Neutrophil (primary cell): Measurements from ENCODE around the gene USO1.
"Not testable (repeated sequence)": the region's sequence is repeated elsewhere in the genome, so short reads cannot be mapped to it uniquely, and the experiment has no call there.

Experiments
- H3K27ac ChIP-seq: fragments of 200-600 bp; sonication (generic); 2 replicates; pipeline ENCODE4 v1.5.1; 2016; ENCODE audit warnings: mild to moderate bottlenecking, moderate library complexity
- H3K27me3 ChIP-seq: fragments of 200-600 bp; sonication (generic); 2 replicates; pipeline ENCODE4 v1.6.0; 2016; ENCODE audit warnings: mild to moderate bottlenecking
- H3K36me3 ChIP-seq: fragments of 200-600 bp; sonication (generic); 2 replicates; pipeline ENCODE4 v1.5.1; 2017
- H3K4me1 ChIP-seq, 2 experiments: fragments of 200-600 bp in 1 of 2; sonication (generic) in 1 of 2; 1 replicate in 1 of 2; 2 replicates in 1 of 2; pipeline versions ENCODE4 v1.5.1 to v1.6.1; 2013 to 2016; ENCODE audit warnings: low read depth in 1 of 2, low read length in 1 of 2, mild to moderate bottlenecking in 1 of 2, moderate library complexity in 1 of 2; ENCODE audit not compliant: control insufficient read depth in 1 of 2, insufficient read depth in 1 of 2
- H3K4me3 ChIP-seq, 2 experiments: fragments of 200-600 bp in 1 of 2; sonication (generic) in 1 of 2; 1 replicate in 1 of 2; 2 replicates in 1 of 2; pipeline ENCODE4 v1.5.1; 2013 to 2016; ENCODE audit warnings: low read depth in 1 of 2, low read length in 1 of 2, mild to moderate bottlenecking in 1 of 2, moderate library complexity in 1 of 2
- H3K9me3 ChIP-seq: fragments of 200-600 bp; sonication (generic); 2 replicates; pipeline ENCODE4 v1.5.1; 2016
- CTCF ChIP-seq: fragments of 200-600 bp; sonication (generic); IDR thresholded peaks from 2 replicates; pipeline ENCODE4 v1.5.1; 2016; ENCODE audit warnings: antibody characterized with exemption

Gene USO1

GRCh38 chr4:75714704-75715103, 9.7 kb upstream of the USO1 start:
- no peaks in the 10 kb centered on the region for H3K4me1 ChIP-seq
- no peak overlapping the region for H3K27ac ChIP-seq
- H3K9me3 ChIP-seq, result no peaks in the 10 kb centered on the region
- no peak overlapping the region for H3K4me3 ChIP-seq
- no peaks in the 10 kb centered on the region for H3K36me3 ChIP-seq
- H3K27me3 ChIP-seq, result no peaks in the 10 kb centered on the region
- no peak for TF ChIP-seq CTCF

DNA sequence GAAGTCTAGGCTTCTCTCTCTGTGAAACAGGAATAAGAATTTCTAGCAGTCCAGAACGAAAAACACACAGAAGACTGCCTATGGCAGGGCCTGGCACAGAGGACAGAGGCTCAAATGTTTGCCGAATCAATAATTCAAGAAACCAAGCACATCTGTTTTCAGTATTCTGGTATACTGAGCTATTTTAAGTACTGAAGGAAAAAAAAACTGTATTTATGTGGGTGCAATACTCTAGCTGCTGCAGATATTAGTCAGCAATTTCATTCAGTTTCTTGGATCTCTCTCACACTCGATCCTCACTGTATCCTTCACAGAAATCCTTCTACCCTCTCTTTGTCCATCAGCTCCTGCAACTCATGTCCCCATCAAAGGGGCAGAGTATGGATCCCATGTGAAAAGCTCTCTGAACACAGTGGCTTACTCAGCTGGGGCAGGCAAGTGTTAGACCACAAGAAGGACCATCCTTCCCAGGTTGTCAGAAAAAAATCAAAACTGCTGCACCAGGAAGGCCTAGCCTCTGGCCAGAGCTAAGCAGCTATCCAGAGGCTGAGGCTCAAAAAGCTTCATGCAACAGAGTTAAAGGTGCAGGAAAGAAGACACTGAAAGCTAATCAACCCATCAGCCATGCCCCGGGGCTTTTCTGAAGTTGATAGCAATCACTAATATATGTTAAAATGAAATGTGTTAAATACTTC, 9.1 kb upstream of the USO1 start:
- Histone ChIP-seq H3K27ac (no peak overlapping the region), H3K36me3 (no peaks in the 10 kb centered on the region), H3K9me3 (no peaks in the 10 kb centered on the region), H3K27me3 (no peaks in the 10 kb centered on the region), H3K4me3 (no peak overlapping the region), H3K4me1 (no peaks in the 10 kb centered on the region)
- no peak for TF ChIP-seq CTCF

GRCh38 chr4:75716054-75716453, 8.3 kb upstream of the USO1 start:
- not testable (repeated sequence) for H3K4me3 ChIP-seq, H3K27ac ChIP-seq

GRCh38 chr4:75717408-75717807, 7.0 kb upstream of the USO1 start:
- no peaks in the 10 kb centered on the region for H3K9me3 ChIP-seq
- no peak for TF ChIP-seq CTCF
- no peak overlapping the region for H3K27ac ChIP-seq
- H3K4me3 ChIP-seq, result no peak overlapping the region
- H3K27me3 ChIP-seq, result no peaks in the 10 kb centered on the region
- H3K36me3 ChIP-seq, result no peaks in the 10 kb centered on the region
- H3K4me1 ChIP-seq, result no peaks in the 10 kb centered on the region

More at GRCh38 chr4:75716054-75716453, 8.3 kb upstream of the USO1 start:
- H3K36me3 ChIP-seq, H3K9me3 ChIP-seq, H3K27me3 ChIP-seq, H3K4me1 ChIP-seq: not testable (repeated sequence)

DNA sequence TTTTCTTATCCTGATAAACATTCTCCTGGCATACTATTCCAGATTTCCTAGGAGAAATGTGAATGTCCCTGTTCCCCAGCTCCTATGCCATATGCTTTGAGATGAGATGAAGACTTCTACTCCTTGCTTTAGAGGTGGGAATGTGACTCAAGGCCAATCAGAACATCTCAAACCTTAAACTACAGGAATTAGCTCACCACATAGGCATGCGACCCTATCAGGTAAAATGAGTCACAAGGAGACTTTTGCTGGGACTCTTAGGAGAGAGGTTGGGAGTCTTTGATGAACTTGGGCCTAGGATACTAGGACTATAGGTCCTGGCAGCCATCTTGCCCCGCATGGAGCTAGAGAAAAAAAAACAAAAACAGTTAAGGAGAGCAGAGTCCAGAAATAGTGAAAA, 5.8 kb upstream of the USO1 start:
- no peak for TF ChIP-seq CTCF
- H3K9me3 ChIP-seq, result no peaks in the 10 kb centered on the region
- H3K4me3 ChIP-seq, result no peak overlapping the region

GRCh38 chr4:75722417-75722816, 2.0 kb upstream of the USO1 start:
- H3K36me3 ChIP-seq, result no peaks in the 10 kb centered on the region
- peaks cover 19 to 22% of the 10 kb centered on the region in 2 experiments for H3K4me1 ChIP-seq
- TF ChIP-seq CTCF, result no peak
- H3K27me3 ChIP-seq, result no peaks in the 10 kb centered on the region
- no peak overlapping the region for H3K27ac ChIP-seq
- no peak overlapping the region for H3K4me3 ChIP-seq
- no peaks in the 10 kb centered on the region for H3K9me3 ChIP-seq

More for the DNA sequence above, 5.8 kb upstream of the USO1 start:
- H3K4me1 ChIP-seq, result peaks cover 2 to 3% of the 10 kb centered on the region in 2 experiments
- H3K36me3 ChIP-seq, result no peaks in the 10 kb centered on the region
- no peaks in the 10 kb centered on the region for H3K27me3 ChIP-seq
- H3K27ac ChIP-seq, result no peak overlapping the region
